ENCODE results near the gene CFAP251.

The CFAP251 gene

GRCh38 chr12:121949648-121950397 lies 31.4 kb downstream of the CFAP251 start:
- Histone ChIP-seq H3K9me3 (ENCODE audit: control insufficient read depth, low read depth, low read length) (no peaks in the 10 kb centered on the region), H3K4me1 (ENCODE audit: control insufficient read depth, low read depth, low read length) (peaks cover 3% of the 10 kb centered on the region), H3K9ac (ENCODE audit: low read length) (no peak overlapping the region), H3K27me3 (ENCODE audit: control insufficient read depth, insufficient read depth, low read length) (no peaks in the 10 kb centered on the region), H3K36me3 (ENCODE audit: control insufficient read depth, low read depth, low read length) (no peaks in the 10 kb centered on the region), H3K27ac (ENCODE audit: low read length) (no peak overlapping the region), H3K4me3 (ENCODE audit: low read length) (no peak overlapping the region)

DNA sequence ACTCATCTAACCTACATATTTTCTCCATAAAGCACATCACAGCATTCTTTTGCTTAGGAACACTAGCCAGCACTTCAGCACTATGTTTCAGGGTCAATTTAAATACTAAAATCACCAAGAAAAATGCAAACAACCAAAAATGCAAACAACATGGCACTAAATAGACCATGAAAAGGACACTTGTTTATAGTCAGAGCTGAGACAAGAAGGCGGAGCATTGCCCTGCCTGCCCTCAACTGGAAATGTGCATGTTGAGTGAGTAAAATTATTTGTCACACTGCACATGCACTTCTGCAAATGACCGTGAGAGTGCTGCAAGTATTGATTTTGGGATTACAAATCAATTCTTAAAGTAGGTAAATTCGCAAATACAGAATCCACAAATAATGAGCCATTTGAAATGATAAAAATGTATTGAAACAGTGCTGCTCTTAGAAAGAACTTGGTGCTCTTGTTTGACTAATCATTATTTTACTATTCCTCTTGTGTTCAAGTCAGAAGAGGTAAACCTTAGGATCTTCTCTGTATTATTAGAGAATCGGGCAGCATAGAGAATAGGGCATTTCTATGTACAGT lies 34.8 kb downstream of the CFAP251 start:
- no peaks in the 10 kb centered on the region for H3K9me3 ChIP-seq (ENCODE audit: control insufficient read depth, low read depth, low read length)
- no peaks in the 10 kb centered on the region for H3K36me3 ChIP-seq (ENCODE audit: control insufficient read depth, low read depth, low read length)
- peaks cover 5% of the 10 kb centered on the region for H3K4me1 ChIP-seq (ENCODE audit: control insufficient read depth, low read depth, low read length)
- H3K9ac ChIP-seq (ENCODE audit: low read length), result no peak overlapping the region
- no peaks in the 10 kb centered on the region for H3K27me3 ChIP-seq (ENCODE audit: control insufficient read depth, insufficient read depth, low read length)
- no peak overlapping the region for H3K4me3 ChIP-seq (ENCODE audit: low read length)
- no peak overlapping the region for H3K27ac ChIP-seq (ENCODE audit: low read length)

DNA sequence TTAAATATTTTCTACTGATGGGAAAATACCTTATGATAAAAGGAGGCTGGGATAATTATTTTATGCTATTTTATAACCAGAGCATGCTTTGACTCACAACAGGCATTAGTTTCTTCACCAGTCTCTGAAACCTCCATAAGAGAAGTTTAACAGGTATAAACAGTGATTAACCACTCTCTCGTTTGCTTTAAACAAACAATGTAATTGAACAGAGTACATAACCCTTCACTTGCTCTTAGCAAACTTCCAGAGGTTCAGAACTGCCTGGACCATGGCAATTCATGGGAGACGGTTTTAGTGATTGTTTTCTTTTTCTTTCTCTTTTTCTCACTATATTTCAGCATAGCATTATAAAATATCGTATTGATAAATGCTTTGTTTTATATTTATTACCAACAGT lies 35.3 kb downstream of the CFAP251 start:
- peaks cover 5% of the 10 kb centered on the region for H3K4me1 ChIP-seq (ENCODE audit: control insufficient read depth, low read depth, low read length)
- no peaks in the 10 kb centered on the region for H3K9me3 ChIP-seq (ENCODE audit: control insufficient read depth, low read depth, low read length)

GRCh38 chr12:121955258-121956237 lies 37.2 kb downstream of the CFAP251 start:
- Histone ChIP-seq H3K27me3 (ENCODE audit: control insufficient read depth, insufficient read depth, low read length) (no peaks in the 10 kb centered on the region), H3K4me3 (ENCODE audit: low read length) (no peak overlapping the region), H3K9ac (ENCODE audit: low read length) (no peak overlapping the region), H3K9me3 (ENCODE audit: control insufficient read depth, low read depth, low read length) (no peaks in the 10 kb centered on the region), H3K4me1 (ENCODE audit: control insufficient read depth, low read depth, low read length) (peaks cover 5% of the 10 kb centered on the region), H3K27ac (ENCODE audit: low read length) (no peak overlapping the region), H3K36me3 (ENCODE audit: control insufficient read depth, low read depth, low read length) (no peaks in the 10 kb centered on the region)

More for the DNA sequence above, 35.3 kb downstream of the CFAP251 start:
- Histone ChIP-seq H3K27me3 (ENCODE audit: control insufficient read depth, insufficient read depth, low read length) (no peaks in the 10 kb centered on the region), H3K9ac (ENCODE audit: low read length) (no peak overlapping the region), H3K36me3 (ENCODE audit: control insufficient read depth, low read depth, low read length) (no peaks in the 10 kb centered on the region), H3K27ac (ENCODE audit: low read length) (no peak overlapping the region), H3K4me3 (ENCODE audit: low read length) (no peak overlapping the region)

GRCh38 chr12:121957861-121958515 lies 39.6 kb downstream of the CFAP251 start:
- no peak overlapping the region for H3K4me3 ChIP-seq (ENCODE audit: low read length)

DNA sequence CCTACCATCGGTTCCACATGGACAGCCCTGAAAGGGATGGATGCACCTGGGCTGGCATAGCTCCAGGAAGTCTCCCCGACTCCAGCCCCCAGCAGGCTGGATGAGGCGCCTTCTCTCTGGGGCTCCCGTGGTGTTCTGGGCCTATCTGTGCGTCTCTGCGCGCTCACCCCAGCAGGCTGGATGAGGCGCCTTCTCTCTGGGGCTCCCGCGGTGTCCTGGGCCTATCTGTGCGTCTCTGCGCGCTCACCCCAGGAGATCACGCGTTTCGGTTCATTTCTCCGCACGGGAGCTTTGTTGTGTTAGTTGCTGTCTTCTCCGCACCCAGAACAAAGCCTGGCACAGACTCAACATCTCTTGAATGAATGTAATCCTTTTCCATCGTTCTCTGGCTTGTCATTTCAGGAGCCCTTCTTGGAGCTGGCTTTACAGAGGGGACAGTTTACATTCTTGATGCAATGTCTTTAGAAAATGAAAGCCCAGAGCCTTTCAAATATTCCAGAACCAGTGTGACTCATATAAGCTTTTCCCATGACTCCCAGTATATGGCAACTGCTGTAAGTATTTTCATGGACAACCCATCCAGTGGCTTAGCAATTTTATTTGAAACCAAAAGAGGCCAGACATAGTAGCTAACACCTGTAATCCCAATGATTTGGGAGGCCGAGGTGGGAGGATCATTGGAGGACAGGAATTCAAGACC lies 40.3 kb downstream of the CFAP251 start:
- H3K27ac ChIP-seq (ENCODE audit: low read length), result no peak overlapping the region
- peaks cover 5% of the 10 kb centered on the region for H3K4me1 ChIP-seq (ENCODE audit: control insufficient read depth, low read depth, low read length)
- no peaks in the 10 kb centered on the region for H3K27me3 ChIP-seq (ENCODE audit: control insufficient read depth, insufficient read depth, low read length)
- H3K36me3 ChIP-seq (ENCODE audit: control insufficient read depth, low read depth, low read length), result no peaks in the 10 kb centered on the region
- H3K9ac ChIP-seq (ENCODE audit: low read length), result no peak overlapping the region
- no peaks in the 10 kb centered on the region for H3K9me3 ChIP-seq (ENCODE audit: control insufficient read depth, low read depth, low read length)
- no peak overlapping the region for H3K4me3 ChIP-seq (ENCODE audit: low read length)

More at GRCh38 chr12:121957861-121958515, 39.6 kb downstream of the CFAP251 start:
- Histone ChIP-seq H3K36me3 (ENCODE audit: control insufficient read depth, low read depth, low read length) (no peaks in the 10 kb centered on the region), H3K27ac (ENCODE audit: low read length) (no peak overlapping the region), H3K4me1 (ENCODE audit: control insufficient read depth, low read depth, low read length) (peaks cover 5% of the 10 kb centered on the region), H3K27me3 (ENCODE audit: control insufficient read depth, insufficient read depth, low read length) (no peaks in the 10 kb centered on the region), H3K9me3 (ENCODE audit: control insufficient read depth, low read depth, low read length) (no peaks in the 10 kb centered on the region), H3K9ac (ENCODE audit: low read length) (no peak overlapping the region)

DNA sequence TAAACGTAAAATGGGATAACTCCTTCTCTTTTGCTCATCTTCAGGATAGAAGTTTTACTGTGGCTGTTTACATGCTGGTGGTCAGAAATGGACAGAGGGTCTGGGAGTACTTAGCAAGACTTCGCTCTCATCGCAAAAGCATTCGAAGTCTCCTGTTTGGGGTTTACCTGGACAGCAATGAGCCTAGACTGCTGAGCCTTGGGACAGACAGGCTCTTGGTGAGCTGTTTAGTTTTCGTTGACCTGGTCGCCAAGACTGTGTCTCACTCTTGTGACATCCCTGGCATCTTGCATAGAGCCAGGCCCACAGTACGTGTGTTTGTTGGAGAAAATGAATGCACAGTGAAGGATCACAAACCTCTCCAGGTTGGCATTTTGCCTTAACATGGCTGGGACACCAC lies 42.1 kb downstream of the CFAP251 start:
- Histone ChIP-seq H3K27me3 (ENCODE audit: control insufficient read depth, insufficient read depth, low read length) (no peaks in the 10 kb centered on the region), H3K9me3 (ENCODE audit: control insufficient read depth, low read depth, low read length) (no peaks in the 10 kb centered on the region), H3K36me3 (ENCODE audit: control insufficient read depth, low read depth, low read length) (no peaks in the 10 kb centered on the region), H3K9ac (ENCODE audit: low read length) (no peak overlapping the region), H3K4me1 (ENCODE audit: control insufficient read depth, low read depth, low read length) (peaks cover 5% of the 10 kb centered on the region), H3K4me3 (ENCODE audit: low read length) (no peak overlapping the region), H3K27ac (ENCODE audit: low read length) (no peak overlapping the region)

GRCh38 chr12:121961195-121961879 lies 42.9 kb downstream of the CFAP251 start:
- no peak overlapping the region for H3K4me3 ChIP-seq (ENCODE audit: low read length)
- H3K9ac ChIP-seq (ENCODE audit: low read length), result no peak overlapping the region
- H3K27ac ChIP-seq (ENCODE audit: low read length), result no peak overlapping the region
- H3K36me3 ChIP-seq (ENCODE audit: control insufficient read depth, low read depth, low read length), result no peaks in the 10 kb centered on the region
- no peaks in the 10 kb centered on the region for H3K27me3 ChIP-seq (ENCODE audit: control insufficient read depth, insufficient read depth, low read length)
- H3K9me3 ChIP-seq (ENCODE audit: control insufficient read depth, low read depth, low read length), result no peaks in the 10 kb centered on the region
- H3K4me1 ChIP-seq (ENCODE audit: control insufficient read depth, low read depth, low read length), result peaks cover 5% of the 10 kb centered on the region

DNA sequence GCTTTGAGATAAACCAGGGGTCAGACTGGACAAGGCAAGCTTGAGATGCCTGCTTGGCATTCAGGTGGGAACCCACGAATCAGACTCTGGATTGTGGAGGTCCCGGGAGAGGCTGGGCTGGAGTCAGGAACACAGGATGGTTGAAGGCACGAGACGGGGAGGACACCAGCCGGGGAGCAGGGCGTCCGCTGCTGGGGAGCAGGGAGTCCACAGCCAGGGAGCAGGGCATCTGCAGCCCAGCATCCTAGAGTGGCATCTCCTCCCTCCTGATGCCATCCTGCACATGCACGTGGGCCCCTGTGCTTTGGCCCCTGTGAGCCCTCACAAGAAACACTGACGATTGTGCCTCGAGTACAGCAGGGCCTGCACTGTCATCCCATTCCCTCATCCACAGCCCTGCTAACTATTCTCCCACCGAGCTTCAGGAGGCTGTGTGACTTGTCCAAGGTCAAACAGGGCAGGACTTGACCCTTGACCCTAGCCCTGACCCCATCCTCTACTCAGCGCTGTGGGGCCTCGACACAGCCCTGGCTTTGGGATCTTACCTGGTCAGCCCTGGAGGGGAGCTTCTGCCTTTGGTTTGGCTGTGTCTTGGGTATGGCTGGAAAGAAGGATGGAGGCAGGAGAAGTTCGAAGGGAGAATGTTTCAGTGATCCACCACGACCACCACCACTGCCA lies 45.1 kb downstream of the CFAP251 start:
- no peaks in the 10 kb centered on the region for H3K27me3 ChIP-seq (ENCODE audit: control insufficient read depth, insufficient read depth, low read length)
- no peak overlapping the region for H3K9ac ChIP-seq (ENCODE audit: low read length)
- no peak overlapping the region for H3K27ac ChIP-seq (ENCODE audit: low read length)
- H3K36me3 ChIP-seq (ENCODE audit: control insufficient read depth, low read depth, low read length), result no peaks in the 10 kb centered on the region
- no peak overlapping the region for H3K4me3 ChIP-seq (ENCODE audit: low read length)
- no peaks in the 10 kb centered on the region for H3K4me1 ChIP-seq (ENCODE audit: control insufficient read depth, low read depth, low read length)
- H3K9me3 ChIP-seq (ENCODE audit: control insufficient read depth, low read depth, low read length), result no peaks in the 10 kb centered on the region
